22Rv1 (cell line): ENCODE data around the gene TRHDE.

Source experiments
- ZFX ChIP-seq: fragments of 450-650 bp; IDR thresholded peaks from 2 replicates; pipeline ENCODE4 v1.6.1; 2017; ENCODE audit warnings: antibody characterized with exemption, borderline replicate concordance
- TF ChIP-seq, protein P1 (sequence below): fragments of 450-650 bp; IDR thresholded peaks from 2 replicates; pipeline ENCODE4 v1.5.1; 2017; ENCODE audit warnings: mild to moderate bottlenecking

DNA sequence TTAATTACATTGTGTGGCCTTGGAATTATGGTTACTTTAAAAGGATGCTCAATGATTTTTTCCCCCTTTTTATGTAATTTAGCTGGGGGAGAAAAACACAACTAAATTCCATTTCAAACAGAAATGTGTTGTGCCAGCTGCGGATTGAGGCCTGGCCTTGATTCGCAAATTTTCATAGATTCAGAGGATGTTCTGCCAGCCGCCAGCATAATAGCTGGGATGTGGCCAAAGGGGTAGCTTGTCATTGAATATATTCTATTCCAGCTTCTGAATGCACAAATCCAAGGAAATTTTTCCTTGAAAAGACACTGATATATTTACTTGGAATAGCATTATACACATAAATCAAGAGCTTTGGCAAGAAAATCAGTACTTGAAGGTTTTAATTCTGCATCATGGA, 43.7 kb downstream of the TRHDE start:
- TF ChIP-seq, protein P1, sequence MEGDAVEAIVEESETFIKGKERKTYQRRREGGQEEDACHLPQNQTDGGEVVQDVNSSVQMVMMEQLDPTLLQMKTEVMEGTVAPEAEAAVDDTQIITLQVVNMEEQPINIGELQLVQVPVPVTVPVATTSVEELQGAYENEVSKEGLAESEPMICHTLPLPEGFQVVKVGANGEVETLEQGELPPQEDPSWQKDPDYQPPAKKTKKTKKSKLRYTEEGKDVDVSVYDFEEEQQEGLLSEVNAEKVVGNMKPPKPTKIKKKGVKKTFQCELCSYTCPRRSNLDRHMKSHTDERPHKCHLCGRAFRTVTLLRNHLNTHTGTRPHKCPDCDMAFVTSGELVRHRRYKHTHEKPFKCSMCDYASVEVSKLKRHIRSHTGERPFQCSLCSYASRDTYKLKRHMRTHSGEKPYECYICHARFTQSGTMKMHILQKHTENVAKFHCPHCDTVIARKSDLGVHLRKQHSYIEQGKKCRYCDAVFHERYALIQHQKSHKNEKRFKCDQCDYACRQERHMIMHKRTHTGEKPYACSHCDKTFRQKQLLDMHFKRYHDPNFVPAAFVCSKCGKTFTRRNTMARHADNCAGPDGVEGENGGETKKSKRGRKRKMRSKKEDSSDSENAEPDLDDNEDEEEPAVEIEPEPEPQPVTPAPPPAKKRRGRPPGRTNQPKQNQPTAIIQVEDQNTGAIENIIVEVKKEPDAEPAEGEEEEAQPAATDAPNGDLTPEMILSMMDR = no peak
- TF ChIP-seq ZFX = no peak
